WI38 (cell line): Measurements from ENCODE around the gene KIF12.
"Not testable (repeated sequence)": the region's sequence is repeated elsewhere in the genome, so short reads cannot be mapped to it uniquely, and the experiment has no call there.

Source experiments
- H3K4me3 ChIP-seq: 2 replicates; pipeline ENCODE4 v1.5.1; 2011; ENCODE audit warnings: low read depth, mild to moderate bottlenecking, control low read depth, low read length
- TF ChIP-seq, protein P1 (sequence below): IDR thresholded peaks from 2 replicates; pipeline ENCODE4 v1.5.1; 2012; ENCODE audit warnings: low read depth, mild to moderate bottlenecking, control low read depth, low read length

KIF12 gene

DNA sequence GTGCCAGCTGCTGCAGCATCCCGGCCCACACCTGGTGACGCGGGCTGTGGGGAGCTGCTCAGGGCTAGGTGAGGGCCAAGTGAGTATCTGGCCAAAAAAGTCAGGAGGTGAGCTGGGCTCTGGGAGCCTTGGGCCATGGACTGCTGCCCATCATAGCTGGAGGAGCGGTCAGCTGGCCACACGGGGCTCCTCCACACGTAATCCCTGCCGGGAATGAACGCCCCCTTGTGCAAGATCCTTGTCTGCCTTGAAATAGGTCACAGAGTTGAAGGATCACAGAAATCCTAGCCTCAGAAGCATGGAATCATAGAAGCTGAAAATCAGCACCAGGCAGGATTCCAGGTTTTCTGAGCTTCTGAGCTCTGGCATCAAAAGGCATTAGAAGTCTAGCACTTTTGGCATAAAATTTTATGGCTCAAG lies 39.5 kb upstream of the KIF12 start:
- TF ChIP-seq, protein P1, sequence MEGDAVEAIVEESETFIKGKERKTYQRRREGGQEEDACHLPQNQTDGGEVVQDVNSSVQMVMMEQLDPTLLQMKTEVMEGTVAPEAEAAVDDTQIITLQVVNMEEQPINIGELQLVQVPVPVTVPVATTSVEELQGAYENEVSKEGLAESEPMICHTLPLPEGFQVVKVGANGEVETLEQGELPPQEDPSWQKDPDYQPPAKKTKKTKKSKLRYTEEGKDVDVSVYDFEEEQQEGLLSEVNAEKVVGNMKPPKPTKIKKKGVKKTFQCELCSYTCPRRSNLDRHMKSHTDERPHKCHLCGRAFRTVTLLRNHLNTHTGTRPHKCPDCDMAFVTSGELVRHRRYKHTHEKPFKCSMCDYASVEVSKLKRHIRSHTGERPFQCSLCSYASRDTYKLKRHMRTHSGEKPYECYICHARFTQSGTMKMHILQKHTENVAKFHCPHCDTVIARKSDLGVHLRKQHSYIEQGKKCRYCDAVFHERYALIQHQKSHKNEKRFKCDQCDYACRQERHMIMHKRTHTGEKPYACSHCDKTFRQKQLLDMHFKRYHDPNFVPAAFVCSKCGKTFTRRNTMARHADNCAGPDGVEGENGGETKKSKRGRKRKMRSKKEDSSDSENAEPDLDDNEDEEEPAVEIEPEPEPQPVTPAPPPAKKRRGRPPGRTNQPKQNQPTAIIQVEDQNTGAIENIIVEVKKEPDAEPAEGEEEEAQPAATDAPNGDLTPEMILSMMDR, result no peak
- no peak overlapping the region for H3K4me3 ChIP-seq

DNA sequence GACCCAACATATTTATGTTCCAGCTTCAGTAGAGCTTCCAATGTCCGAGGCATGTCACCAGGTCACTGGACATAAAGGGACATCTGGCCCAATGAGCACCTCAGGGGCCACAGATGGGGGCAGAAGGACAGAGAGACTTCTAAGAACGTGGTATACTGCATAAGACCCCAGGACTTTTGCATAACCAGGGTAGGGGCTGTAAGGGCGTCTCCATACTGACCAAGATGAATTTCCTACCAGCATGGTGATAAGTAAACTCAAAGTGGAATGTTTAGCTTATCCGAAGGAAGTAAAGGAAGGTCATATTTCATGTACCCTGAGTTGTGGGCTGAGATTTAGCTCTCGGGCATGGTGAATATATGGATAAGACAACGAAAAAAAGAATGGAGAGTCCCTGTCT lies 38.7 kb upstream of the KIF12 start:
- H3K4me3 ChIP-seq, result no peak overlapping the region
- TF ChIP-seq, protein P1, result no peak

DNA sequence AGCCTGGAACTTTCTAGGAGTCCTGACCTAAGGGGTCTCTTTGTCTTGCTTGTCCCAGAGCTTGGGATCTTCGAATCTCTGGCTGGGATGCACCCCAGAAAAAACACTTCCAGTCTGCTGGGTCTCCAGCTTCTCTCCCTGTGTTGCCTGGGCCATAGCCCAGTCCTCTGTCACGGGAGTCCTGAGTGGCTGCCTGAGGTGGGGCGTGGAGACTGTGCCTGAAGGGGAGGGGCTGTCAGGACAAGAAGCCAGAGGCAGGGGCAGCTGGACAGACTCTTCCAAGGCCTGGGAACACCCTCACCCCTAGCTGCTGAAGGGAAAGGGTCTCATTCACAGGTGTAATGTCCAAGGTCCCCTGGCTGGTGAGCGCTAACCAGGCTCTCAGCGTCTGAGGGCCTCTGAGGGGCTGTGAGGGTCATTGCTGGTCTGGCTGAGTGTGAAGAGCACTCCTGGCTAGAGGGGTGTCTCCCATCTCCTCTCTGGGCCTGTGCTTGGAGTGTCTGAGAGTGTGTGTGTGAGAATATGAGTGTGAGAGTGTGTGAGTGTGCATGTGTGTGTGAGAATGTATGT lies 35.8 kb upstream of the KIF12 start:
- TF ChIP-seq, protein P1, result no peak
- H3K4me3 ChIP-seq, result no peak overlapping the region

DNA sequence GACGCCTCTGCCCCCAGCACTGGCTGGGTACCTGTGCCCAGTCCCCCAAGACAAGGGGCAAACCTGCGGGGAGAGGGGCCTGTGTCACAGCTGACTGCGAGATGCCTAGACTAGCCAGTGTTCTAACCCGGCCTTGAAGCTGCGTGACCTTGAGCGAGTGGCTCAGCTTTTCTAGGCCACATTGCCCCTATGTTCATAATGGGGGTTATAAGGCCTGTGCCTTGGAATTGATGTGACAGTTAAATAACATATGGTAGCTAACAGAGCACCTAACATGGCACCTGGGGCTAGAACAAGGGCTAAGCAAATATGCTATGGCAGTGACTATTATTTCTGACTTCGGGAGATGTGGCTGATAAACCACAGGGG lies 33.4 kb upstream of the KIF12 start:
- H3K4me3 ChIP-seq, result no peak overlapping the region
- TF ChIP-seq, protein P1, result no peak

DNA sequence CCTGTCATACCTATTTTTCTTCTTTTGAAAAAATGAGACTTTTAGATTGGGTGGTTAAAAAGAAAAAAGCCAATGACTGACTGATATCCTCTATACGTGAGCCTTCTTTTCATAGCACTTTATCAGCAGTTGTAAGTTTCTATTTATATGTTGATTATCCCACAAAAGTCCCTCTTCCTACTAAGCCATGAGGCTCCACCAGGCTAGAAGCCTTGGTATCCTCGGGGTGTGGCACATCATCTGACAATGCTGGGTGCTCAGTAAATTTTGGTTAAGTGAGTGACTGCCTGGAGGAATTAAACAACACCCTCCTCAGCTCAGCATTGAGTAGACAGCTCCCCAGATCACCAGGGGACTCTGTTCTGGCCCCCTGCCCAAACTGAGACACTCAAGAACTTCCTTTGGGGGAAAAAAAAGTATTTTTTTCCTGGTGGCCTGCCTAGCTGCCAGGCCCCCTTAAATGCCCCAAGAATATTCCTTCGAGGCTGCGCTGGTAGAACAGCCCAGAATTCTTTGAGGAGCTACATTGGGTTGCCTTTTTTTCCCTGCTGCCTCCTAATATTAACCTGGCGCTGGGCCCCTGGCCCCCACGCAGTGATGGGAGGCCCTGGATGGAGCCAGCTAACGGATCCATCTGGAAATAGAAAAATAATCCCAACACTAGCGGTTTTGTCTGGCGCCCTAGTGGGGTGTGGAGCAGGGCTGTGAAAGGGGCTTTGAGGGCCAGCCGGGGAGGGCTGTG lies 32.9 kb upstream of the KIF12 start:
- TF ChIP-seq, protein P1, result no peak

DNA sequence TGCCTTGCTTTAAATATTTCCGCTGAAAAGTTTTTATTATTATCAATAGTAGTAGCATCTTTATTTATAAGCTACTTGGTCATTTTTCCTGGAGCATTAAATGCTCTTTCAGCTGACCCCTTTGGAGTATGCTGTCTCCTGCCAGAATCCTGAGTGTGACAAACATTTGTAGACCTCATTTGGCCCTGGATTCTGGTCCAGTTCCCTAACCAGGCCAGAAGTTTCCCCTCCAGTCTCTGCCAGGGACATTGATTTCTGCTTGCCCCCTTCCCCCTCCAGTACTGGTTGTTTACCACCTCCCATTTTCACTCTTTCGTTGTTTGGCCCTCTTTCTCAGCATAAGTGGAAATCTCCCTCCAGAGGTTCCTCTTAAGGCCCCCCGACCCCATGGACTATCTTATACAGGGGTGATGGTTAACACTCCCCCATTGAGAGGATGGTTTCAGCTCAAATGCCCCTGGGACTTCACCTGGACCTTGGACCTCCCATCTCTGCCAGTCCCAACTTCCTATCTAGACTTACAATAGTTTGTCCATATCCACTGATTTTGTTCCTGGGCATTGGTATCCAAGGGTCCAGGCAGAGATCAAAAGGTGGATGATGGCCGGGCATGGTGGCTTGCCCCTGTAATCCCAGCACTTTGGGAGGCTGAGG lies 31.7 kb upstream of the KIF12 start:
- no peak overlapping the region for H3K4me3 ChIP-seq
- TF ChIP-seq, protein P1, result no peak

More for the DNA sequence above, 32.9 kb upstream of the KIF12 start:
- no peak overlapping the region for H3K4me3 ChIP-seq

DNA sequence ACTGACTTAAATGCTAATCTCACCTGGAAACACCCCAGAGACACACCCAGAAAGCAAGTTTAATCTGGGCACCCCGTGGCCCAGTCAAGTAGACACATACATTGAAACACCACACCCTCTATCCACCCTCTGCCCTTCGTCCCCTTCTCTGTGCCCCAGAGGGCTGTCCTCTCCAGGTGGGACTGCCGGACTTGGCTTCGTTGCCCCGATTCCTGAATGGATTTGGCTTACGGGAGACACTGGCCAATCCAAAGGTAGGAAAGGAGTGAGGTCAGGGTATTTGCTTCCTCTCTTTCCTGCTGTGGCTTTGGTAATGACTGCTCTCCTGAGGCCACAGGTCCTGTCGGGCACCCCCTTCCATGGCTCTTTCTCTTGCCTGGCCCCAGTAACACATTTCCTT lies 31.0 kb upstream of the KIF12 start:
- TF ChIP-seq, protein P1, result no peak
- no peak overlapping the region for H3K4me3 ChIP-seq

DNA sequence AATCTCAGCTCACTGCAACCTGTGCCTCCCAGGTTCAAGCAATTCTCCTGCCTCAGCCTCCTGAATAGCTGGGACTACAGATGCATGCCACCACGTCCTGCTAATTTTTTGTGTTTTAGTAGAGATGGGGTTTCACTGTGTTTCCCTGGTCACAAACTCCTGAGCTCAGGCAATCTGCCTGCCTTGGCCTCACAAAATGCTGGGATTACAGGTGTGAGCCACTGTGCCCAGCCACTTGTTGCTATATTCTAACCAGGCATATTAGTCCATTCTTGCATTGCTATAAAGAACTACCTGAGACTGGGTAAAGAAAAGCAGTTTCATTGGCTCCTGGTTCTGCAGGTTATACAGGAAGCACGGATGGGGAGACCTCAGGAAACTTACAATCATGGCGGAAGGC lies 29.7 kb upstream of the KIF12 start:
- not testable (repeated sequence) for H3K4me3 ChIP-seq
